NB4 (cell line): ENCODE data around the gene APOC3.
"Not testable (repeated sequence)": the region's sequence is repeated elsewhere in the genome, so short reads cannot be mapped to it uniquely, and the experiment has no call there.

ENCODE experiments used
- MYC ChIP-seq: IDR thresholded peaks from 2 replicates; pipeline ENCODE4 v1.6.1; 2011; ENCODE audit warnings: low read depth, low read length
- POLR2A ChIP-seq: IDR thresholded peaks from 2 replicates; pipeline ENCODE4 v1.6.1; 2011; ENCODE audit warnings: mild to moderate bottlenecking; ENCODE audit not compliant: insufficient read length; ENCODE audit errors: extremely low read depth
- TF ChIP-seq, protein P1 (sequence below): IDR thresholded peaks from 2 replicates; pipeline ENCODE4 v1.6.1; 2011; ENCODE audit warnings: low read depth, low read length
- TF ChIP-seq, protein P2 (sequence below): IDR thresholded peaks from one replicate; pipeline ENCODE4 v1.5.1; 2012; ENCODE audit warnings: low read depth, low read length

DNA sequence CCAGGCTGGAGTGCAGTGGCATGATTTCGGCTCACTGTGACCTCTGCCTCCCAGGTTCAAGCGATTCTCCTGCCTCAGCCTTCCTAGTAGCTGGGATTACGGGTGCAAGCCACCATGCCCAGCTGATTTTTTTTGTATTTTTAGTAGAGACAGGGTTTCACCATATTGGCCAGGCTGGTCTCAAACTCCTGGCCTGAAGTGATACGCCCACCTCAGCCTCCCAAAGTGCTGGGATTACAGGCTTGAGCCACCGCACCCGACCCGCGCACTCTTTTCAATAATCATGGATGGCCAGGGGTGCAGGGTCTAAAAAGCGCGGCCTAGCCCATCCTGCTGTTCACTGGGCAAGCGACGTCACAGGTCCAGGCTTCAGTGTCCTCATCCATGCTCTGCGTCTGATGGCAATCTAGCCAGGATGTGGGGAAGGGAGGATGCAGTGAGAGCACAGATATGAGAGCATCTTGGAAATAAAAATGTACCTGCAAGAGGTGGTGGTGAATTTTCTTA is 4.9 kb downstream of the APOC3 start:
- TF ChIP-seq, protein P1, sequence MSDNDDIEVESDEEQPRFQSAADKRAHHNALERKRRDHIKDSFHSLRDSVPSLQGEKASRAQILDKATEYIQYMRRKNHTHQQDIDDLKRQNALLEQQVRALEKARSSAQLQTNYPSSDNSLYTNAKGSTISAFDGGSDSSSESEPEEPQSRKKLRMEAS: not testable (repeated sequence)
- not testable (repeated sequence) for TF ChIP-seq POLR2A, MYC
- TF ChIP-seq, protein P2, sequence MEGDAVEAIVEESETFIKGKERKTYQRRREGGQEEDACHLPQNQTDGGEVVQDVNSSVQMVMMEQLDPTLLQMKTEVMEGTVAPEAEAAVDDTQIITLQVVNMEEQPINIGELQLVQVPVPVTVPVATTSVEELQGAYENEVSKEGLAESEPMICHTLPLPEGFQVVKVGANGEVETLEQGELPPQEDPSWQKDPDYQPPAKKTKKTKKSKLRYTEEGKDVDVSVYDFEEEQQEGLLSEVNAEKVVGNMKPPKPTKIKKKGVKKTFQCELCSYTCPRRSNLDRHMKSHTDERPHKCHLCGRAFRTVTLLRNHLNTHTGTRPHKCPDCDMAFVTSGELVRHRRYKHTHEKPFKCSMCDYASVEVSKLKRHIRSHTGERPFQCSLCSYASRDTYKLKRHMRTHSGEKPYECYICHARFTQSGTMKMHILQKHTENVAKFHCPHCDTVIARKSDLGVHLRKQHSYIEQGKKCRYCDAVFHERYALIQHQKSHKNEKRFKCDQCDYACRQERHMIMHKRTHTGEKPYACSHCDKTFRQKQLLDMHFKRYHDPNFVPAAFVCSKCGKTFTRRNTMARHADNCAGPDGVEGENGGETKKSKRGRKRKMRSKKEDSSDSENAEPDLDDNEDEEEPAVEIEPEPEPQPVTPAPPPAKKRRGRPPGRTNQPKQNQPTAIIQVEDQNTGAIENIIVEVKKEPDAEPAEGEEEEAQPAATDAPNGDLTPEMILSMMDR: not testable (repeated sequence)
